ENCODE data around the gene CD38.
A peak's percentile ranks its signal among the peaks of the same experiment; 100 is the strongest.
"Not testable (repeated sequence)": the region's sequence is repeated elsewhere in the genome, so short reads cannot be mapped to it uniquely, and the experiment has no call there.

Gene CD38

DNA sequence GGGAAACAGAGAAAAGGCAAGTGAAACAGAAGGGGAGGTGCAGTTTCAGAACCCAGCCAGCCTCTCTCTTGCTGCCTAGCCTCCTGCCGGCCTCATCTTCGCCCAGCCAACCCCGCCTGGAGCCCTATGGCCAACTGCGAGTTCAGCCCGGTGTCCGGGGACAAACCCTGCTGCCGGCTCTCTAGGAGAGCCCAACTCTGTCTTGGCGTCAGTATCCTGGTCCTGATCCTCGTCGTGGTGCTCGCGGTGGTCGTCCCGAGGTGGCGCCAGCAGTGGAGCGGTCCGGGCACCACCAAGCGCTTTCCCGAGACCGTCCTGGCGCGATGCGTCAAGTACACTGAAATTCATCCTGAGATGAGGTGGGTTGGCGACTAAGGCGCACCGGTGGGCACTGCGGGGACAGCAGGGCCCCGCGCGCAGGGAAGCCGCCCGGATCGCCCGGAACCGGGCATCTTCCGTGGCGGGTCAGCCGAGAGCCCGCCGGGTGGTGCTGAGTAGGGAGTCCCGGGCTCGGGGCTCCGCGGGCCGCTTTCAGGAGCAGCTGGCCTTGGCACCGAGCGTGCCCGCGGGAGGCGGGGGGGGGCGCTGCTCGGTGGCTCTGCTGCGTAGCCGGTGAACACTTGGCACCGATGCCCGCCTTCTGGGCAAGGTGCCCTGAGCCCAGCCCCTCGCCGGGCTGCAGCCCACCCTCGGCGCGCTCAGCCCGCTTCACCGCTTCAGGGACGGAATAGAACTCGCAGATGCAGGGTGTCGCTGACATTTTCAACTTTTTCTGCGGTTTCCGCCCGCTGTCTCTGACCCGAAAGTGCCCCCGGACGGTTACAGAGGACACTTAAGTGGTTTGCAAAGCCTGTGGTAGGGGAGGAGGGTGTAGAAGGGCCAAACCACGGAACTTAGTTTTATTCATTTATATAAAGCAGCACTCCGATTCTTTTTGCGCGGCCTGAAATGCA is at the start of gene CD38:
TSS of gene CD38 (plus strand) at position 40 of the 953 bp plus-strand sequence. CDS start at position 127, 87 bp downstream.
- DNase-seq, result peak in 3 of 4 experiments; percentile 8 to 23 (median 9)

DNA sequence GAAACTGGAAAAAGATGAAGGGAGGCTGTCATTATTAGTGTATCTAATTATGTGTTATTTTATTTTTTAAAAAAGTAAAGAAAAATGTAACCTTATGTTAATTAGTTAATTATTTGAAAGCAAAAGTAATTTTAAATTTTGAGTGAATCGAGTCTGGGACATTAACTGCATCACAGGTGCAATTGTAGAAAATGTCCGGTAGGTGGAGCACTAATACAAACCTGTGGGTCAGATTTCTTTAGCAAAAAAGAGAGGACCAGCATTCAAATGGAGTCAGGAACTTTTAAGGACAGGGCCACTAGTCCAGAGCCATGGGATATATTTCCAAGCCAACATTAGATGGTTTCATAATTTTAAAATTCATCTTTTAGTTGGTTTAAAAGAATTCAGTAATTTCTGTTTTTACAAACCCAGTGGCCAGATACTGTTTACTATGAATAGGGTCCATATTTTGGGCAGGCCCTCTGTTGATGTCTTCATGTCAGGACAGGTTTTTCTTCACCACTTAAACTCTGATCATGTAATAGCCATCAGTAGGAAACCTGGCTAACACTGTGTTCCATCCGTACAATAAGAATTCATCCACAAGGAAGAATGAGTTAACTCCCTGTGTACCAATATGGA is 48.1 kb upstream of the CD38 start:
- DNase-seq, result peak in 1 of 4 experiments; percentile 2

DNA sequence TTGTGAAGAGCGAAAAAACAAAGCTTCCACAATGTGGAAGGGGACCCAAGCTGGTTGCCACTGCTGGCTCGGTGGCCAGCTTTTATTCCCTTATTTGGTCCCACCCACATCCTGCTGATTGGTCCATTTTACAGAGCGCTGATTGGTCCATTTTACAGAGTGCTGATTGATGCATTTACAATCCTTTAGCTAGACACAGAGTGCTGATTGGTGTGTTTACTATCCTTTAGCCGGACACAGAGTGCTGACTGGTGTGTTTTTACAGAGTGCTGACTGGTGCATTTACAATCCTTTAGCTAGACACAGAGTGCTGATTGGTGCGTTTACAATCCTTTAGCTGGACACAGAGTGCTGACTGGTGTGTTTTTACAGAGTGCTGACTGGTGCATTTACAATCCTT is 45.1 kb upstream of the CD38 start:
- DNase-seq, result not testable (repeated sequence)

- no peak for DNase-seq
Observed at GRCh38 chr4:15735536-15735935, 42.6 kb upstream of the CD38 start.

DNA sequence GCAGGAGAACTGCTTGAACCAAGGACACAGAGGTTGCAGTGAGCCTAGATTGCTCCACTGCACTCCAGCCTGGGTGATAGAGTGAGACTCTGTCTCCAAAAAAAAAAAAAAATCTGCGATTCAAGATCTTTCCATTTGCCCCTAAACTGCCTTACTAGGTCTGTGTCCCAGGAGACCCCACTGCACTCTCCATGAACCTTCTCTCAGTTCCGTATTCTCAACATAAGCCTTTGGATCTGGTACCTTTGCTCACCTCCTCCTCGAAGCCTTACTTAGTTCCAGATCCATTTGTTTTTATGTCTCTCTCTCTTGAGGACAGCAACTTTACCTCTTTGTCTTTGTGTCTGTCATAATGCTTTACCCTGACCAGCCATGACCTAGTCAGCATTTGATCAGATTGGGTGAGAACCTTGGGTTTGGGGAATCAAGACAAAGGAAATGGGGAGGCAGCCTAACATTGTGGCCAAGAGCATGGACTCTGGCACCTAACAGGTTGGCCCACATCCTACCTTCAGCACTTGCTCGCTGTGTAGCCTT is 41.5 kb upstream of the CD38 start:
- no peak for DNase-seq

DNA sequence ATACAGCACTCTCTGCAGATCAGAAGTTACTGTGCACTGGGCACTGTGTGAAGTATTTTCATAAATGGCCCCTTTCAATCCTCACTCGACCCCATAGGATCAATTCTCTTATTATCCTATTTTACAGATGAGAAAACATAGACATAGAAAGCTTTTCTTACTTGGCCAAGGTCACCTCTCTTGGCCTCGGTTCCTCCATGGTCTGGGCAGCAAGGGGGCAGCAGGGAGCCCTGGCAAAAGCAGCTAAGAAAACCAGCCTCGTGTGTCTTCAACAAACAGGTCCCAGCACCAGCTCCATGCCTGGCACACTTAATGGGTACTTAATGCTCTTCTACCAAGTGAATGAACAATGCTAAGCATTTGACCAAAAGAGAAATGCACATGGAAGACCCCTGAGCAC is 40.9 kb upstream of the CD38 start:
- no peak for DNase-seq

- no peak for DNase-seq
Observed at GRCh38 chr4:15738877-15739276, 39.3 kb upstream of the CD38 start.

- DNase-seq, result no peak
Observed at GRCh38 chr4:15740764-15741404, 37.2 kb upstream of the CD38 start.

- DNase-seq, result no peak
Observed at GRCh38 chr4:15742083-15742582, 36.0 kb upstream of the CD38 start.

- DNase-seq, result no peak
Observed at GRCh38 chr4:15742637-15743036, 35.5 kb upstream of the CD38 start.

DNA sequence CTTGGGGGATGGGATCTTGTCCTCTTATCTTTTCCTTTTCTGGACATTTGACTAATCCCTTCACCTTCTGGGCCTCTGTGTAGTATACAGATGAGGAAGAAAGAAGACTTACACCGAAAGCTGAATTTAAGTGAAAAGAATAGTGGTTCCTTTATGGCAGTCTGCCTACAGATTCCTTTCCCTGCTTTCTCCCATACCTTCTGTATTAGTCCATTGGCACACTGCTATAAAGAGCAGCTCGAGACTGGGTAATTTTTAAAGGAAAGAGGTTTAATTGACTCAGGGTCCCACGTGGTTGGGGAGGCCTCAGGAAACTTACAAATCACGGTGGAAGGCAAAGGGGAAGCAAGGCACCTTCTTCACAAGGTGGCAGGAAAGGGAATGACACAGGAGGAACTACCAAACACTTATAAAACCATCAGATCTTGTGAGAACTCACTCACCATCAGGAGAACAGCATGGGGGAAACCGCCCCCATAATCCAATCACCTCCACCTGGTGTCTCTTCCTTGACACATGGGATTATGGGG is 34.0 kb upstream of the CD38 start:
- no peak for DNase-seq

- no peak for DNase-seq
Observed at GRCh38 chr4:15746110-15746509, 32.0 kb upstream of the CD38 start.

- no peak for DNase-seq
Observed at GRCh38 chr4:15749001-15749400, 29.1 kb upstream of the CD38 start.

DNA sequence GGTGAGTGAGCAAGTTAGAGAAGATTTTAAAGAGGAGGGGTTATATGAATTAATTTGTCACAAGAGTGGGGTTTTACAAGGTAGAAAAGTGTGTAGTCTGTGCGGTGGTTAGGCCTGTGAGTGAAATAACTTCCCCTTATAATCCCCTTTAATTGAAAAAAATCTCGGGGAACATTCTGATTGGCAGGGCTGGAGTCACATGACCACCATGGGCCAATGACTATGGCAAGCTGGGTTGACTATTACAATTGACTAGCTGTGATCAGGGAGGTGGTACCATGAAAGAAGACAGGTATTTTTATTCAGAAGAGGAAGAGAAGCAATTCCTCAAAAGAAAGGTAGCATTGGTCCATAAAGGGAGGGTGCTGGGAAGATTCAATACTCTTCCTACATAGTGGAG is 27.0 kb upstream of the CD38 start:
- DNase-seq, result no peak

GRCh38 chr4:15753081-15753480 is 25.0 kb upstream of the CD38 start:
- DNase-seq, result no peak

- no peak for DNase-seq
Observed at GRCh38 chr4:15753786-15754185, 24.3 kb upstream of the CD38 start.

DNA sequence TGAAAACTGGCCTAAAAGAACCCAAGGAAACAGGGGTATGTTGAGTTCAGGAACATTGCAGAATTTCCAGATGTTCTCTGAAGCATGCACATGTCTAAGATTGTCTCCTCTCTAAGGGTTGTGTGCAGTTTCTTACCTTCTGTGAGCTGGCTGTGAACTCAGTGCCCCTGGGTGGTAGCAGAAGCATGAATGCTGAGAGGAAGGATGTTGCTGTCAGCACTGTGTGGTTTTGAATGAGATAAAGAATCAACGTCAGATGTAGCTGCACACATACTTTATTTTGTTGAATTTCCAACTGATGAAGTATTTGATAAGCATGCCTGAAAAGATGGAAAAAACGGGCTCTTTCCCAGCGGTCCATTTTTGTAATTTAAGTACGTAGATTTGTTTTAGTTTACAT is 23.8 kb upstream of the CD38 start:
- DNase-seq, result peak in 2 of 4 experiments; percentile 1 to 8

GRCh38 chr4:15755321-15756155 is 22.6 kb upstream of the CD38 start:
- DNase-seq, result peak in 3 of 4 experiments; percentile 0 to 8 (median 5)

DNA sequence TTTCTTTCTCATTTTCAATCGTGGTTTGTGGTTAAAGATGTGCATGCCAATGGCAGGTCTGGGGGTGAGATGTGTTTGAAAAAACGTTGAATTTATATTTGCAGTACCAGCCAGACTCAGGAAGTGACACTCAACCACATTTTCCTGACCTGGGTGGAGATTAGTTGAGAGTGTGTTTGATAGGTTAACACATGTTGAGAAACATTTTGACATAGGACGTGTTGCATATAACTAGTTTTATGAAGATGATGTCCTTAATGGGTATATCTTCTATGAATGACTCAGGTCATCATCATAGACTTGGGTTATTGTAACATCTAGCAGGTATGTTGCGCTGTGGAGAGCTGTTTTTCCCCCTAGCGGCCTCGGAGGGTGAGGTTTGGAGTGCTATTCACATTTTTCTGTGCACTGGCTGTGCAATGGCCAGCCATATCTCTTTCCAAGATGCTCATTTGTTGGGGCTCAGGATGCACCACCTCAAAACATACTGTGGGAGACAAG is 21.7 kb upstream of the CD38 start:
- peak; percentile 23 to 49 (median 34) for DNase-seq

DNA sequence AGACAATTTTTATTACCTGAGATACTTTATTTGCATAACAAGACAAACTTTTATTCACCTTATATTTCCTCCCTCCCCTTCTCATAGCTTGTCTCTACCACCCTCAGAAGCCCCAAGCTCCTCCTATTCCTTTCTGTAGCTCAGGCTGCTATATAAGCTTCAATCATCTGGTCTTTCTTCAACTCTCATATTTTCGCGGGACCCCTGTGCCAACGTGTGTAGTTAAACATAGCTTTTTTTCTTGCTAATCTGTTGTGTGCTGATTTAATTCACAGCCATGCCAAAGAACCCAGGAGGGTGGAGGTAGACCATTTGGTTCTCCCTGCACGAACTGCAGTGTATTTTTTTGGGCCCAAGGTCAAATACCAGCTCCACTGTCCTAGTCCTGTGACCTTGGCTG is 21.1 kb upstream of the CD38 start:
- DNase-seq, result no peak

GRCh38 chr4:15758294-15758693 is 19.8 kb upstream of the CD38 start:
- no peak for DNase-seq

- not testable (repeated sequence) for DNase-seq
Observed at GRCh38 chr4:15762460-15762859, 15.7 kb upstream of the CD38 start.

All from activated CD4-positive, CD25-positive, alpha-beta regulatory T cell (primary cell).